GM19043 (cell line): ENCODE data around the gene ZNF362.
"Not testable (repeated sequence)": the region's sequence is repeated elsewhere in the genome, so short reads cannot be mapped to it uniquely, and the experiment has no call there.

Source experiments
- ATAC-seq: cut with Tn5 transposase; IDR thresholded peaks from one replicate; pipeline ENCODE4 v1.9.1; 2021; ENCODE audit warnings: low read depth; ENCODE audit not compliant: unreplicated experiment

Gene ZNF362

DNA sequence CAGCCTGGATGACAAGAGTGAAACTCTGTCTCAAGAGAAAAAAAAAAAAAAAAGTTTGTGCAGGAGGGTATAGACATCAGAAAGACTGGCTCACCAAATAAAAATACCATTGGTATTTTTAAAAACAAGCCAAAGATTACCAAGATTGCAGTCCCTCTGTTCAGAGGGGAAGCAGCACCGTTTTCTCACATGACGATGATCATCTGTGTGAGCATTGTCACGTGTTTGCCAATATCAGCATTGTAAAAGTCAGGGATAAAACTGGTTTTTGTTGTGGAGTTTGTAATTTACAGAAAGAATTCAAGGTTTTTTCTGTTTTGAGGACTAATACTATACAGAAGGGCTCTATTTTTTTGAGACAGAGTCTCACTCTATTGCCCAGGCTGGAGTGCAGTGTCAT lies 26.5 kb downstream of the ZNF362 start:
- no peak for ATAC-seq

DNA sequence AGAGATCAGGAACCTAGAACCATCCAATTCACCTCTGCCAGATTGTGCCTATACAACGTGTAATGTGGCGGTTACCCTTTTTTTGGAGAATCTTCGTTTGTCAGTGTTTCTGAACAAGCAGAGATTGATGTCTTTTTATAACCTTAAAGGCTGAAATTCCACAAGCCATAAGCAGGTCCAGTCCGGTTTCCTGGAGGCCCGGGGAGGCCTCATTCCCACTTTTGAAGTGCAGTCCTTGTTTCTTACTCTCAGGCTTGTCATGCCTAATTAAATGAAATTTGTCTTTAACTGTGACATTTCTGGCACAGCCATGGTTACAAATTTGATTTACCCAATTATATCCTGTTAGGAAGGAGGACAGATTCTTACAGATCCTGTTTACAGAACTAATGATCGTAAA lies 27.8 kb downstream of the ZNF362 start:
- ATAC-seq: no peak

- no peak for ATAC-seq
Measured at GRCh38 chr1:33286451-33287185, 30.3 kb downstream of the ZNF362 start.

DNA sequence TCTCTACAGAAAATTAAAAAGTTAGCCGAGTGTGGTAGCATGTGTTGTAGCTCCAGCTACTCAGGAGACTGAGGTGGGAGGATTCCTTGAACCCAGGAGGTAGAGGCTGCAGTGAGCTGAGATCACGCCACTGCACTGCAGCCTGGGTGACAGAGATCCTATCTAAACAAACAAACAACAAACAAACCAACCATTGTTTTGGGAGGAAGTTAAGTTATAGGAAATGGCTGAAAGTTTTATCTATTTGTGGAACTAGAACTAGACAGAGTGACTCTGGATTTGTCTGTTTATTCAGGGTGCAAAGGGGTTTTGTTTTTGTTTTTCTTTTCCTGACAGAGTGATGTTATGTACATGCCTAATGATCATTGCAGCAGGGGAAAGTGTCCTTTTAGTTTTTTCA lies 31.0 kb downstream of the ZNF362 start:
- ATAC-seq: no peak

DNA sequence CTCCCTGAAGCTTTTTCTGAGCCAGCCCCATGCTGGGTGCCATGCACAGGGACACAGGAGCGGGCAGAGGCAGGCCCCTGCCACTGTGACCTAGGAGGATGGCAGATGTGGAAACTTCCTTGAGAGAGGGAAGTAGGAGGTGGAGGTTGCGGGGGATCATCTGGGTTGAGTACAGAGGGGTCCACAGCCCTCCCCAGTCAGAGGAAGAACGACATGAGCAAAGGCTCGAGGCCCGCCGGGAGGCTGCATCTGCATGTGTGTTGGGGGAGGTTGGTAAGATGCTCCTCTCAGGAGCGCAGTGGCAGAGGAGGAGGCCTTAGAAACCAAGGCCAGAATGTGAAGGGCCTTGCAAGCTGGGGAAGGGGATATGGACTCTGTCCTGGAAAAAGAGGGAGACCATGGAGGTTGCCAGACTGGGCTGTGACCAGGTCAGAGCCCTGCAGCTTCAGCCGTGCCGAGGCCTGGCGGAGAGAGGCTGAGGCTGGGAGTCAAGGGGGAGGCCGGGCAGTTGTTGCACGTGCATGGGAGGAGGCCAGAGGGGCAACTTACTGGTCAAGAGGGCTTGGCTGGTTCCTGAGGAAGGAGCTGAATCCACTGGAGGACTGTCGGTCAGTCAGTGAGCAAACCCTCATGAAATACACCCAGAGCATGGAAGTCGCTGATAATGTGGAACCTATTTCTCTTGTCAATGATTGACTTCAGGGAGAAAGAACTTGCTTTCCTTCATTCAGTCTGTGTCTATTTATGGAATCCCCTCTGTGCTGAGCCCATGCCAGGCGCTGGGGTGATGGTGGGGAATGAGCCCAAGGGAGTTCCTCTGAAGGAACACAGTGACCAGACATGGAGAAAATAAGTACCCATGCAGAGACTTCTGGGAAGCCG lies 32.9 kb downstream of the ZNF362 start:
- no peak for ATAC-seq

- no peak for ATAC-seq
Measured at GRCh38 chr1:33289858-33290154, 33.5 kb downstream of the ZNF362 start.

DNA sequence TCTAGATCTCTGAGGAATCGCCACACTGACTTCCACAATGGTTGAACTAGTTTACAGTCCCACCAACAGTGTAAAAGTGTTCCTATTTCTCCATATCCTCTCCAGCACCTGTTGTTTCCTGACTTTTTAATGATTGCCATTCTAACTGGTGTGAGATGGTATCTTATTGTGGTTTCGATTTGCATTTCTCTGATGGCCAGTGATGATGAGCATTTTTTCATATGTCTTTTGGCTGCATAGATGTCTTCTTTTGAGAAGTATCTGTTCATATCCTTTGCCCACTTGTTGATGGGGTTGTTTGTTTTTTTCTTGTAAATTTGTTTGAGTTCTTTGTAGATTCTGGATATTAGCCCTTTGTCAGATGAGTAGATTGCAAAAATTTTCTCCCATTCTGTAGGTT lies 34.3 kb downstream of the ZNF362 start:
- ATAC-seq: not testable (repeated sequence)

- ATAC-seq: no peak
Measured at GRCh38 chr1:33292726-33293340, 36.5 kb downstream of the ZNF362 start.

DNA sequence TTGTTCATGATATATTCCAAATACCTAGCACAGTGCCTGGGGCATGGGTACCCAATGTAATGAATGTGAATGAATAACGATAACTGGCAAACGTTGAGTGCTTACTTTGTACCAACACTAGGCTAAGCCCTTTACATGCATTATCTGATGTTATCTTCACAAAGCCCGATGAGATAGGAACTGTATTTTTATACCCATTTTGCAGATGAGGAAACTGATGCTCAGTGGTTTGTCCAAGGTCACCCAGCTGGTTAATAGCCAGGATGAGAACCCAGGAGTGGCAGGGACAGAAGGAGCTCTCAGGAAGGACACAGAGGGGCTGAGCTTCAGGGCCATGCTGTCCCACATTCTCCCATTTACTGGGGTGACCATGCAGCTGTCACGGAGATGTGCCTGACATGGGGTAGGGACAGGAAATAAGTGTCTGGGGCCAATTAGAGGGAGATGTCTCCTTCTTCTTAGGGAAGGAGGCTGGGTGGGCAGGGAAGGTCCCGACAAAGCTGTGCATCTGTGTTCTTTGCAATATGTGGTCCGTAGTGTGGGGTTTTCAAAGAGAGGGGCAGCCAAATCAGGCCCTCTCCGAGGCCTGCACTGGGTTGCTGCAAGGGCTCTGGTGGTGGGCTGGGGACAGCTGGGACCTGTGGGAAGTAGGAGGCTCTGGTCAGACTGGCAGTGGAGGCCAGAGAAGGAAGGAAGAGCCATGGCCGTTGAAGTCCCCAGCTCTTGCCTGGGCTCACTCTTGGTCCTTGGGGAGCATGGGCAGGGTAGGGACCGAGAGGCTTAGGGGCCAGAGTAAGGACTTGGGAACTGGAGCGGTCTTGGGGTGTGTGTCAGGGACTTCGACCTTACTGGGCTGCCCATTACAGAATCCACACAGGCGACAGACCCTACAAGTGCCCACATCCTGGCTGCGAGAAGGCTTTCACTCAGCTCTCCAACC lies 38.0 kb downstream of the ZNF362 start:
- no peak for ATAC-seq

DNA sequence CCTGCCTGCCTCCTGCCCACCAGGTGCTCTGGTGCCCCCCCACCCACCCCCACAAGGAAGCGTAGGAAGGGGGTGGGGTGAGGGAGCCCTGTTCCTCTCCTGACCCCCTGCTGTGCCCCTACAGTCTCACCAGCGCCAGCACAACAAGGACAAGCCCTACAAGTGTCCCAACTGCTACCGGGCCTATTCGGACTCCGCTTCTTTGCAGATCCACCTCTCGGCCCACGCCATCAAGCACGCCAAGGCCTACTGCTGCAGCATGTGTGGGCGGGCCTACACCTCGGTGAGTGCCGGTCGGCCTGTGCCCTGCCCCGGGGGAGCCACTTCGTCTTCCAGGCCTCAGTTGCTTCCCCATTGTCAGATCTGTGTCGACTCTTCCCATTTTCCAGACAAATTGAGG lies 38.7 kb downstream of the ZNF362 start:
- ATAC-seq: no peak

DNA sequence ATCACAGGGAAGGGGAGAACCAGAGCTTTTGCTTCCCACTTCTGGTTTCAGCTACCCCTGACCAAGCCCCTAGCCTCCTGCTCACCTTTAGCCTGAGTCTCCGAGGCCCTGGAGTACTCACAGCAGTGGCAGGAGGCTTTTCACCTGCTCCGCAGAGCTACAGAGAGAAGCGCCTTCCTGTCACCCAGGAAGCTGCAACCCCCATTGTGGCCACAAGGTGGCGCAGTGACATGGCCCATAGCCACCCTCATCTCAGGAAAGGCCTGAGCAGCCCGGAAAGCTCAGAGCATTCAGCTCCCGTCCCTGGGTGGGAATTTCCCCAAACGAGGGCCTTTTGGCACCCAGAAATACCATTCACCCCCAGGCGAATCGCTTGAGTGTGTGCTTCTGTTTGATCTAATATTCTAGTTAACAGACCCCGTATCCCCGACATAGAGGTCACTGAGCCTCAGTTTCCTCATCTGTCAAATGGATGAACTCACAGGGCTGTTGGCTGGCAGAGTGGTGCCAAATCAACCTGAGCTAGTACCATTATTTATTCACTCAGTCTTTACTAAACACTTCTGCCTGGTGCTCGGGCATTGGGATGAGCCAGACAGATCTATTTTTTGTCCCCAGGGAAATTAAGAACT lies 39.3 kb downstream of the ZNF362 start:
- peak; percentile 51 for ATAC-seq

DNA sequence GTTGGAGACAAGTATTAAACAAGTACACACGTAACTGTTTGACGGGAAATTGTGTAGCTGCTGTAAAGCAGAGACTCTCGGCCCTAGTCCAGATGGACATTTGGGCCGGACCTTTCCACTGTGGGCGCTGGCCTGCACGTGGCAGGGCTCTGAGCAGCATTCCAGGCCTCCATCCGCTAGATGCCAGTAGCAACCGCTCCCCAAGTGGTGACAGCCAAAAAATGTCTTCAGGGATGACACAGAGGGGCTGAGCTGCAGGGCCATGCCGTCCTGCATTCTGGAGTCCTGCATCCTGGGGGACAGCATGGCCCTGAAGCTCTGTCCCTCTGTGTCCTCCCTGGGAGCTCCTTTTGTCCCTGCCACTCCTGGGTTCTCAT lies 39.8 kb downstream of the ZNF362 start:
- ATAC-seq: no peak

GRCh38 chr1:33296824-33297223 lies 40.5 kb downstream of the ZNF362 start:
- no peak for ATAC-seq

GRCh38 chr1:33297911-33298622 lies 41.8 kb downstream of the ZNF362 start:
- no peak for ATAC-seq

GRCh38 chr1:33298623-33299277 lies 42.5 kb downstream of the ZNF362 start:
- ATAC-seq: no peak

DNA sequence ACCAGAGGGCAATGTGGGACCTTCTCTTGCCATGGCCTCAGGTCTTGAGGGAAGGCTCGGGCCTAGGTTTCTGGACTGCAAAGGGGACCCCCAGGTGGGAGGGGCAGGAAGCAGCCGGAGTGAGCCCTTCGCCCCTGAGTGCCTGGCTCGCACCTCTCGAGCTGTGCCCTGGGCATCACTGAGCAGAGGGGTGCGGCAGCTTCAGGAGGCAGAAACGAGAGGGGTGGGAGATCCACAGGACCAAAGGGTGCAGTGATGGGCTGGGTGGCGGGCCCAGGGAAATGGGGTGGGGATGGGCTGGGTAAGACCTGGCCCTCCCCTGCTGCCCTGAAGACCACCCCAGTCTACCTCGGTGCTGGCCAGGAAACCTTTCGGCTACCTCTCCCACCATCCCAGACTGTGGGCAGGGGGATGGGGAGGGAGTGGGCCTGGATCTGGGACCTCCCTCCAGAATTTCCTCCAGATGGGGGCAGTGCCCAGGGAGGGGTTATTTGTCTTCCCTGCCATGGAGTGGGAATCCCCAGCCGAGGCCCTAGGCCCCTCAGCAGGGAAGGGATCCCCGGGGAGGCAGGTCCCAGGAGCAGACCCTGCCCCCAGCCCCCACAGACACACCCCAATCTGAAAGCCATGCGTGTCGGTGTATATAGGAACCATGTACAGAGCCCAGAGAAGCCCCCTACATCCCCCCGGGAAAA lies 43.3 kb downstream of the ZNF362 start:
- ATAC-seq: no peak

DNA sequence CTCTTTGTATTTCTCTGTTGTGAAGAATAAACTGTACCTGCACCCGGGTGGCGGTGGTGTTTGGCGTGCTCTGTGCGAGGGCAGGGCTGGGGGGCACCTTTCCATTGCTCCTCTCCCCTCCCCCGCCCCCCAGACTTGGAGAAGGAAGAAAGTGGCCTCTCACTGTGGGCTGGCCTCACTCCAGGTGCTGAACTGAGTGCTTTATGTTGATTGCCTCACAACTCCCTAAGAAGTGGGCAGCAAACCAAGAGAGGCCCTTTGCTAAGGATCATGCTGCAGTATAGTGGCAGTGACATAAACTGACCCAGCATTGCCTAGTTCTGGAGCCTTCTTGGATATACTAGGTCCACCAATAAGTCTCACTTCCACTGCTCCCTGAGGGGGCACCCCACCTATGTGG lies 44.4 kb downstream of the ZNF362 start:
- no peak for ATAC-seq

DNA sequence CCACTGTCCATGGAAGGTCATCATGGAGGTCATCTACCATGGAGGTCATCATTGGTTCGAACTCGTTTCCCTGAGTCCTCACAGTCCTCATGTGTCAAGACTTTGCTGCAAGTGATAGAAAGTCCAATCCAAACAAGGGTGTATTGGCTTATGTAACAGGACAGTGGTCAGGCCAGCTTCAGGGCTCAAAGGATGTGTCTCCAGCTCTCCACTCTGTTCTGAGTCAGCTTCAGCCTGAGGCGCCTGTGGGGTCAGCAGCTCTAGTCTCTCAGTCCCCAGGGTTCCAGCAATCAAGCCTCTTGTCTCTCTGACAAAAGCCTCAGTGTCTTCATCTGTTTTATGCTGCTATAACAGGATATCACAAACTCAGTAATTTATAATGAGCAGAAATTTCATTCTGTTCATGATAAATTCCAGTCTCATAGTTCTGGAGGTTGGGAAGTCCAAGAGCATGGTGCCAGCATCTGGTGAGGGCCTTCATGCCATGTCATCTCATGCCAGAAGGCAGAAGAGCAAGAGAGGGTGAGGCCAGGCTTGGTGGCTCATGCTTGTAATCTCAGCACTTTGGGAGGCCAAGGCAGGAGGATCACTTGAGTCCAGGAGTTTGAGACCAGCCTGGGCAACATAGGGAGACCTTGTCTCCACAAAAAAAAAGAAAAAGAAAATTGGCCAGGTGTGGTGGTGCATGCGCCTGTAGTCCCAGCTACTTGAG lies 45.1 kb downstream of the ZNF362 start:
- ATAC-seq: no peak
